NCI-H1694 treated with DMSO at 0.1 percent for 48 hours (cell line): Measurements from ENCODE around the gene WASL.
"Not testable (repeated sequence)": the region's sequence is repeated elsewhere in the genome, so short reads cannot be mapped to it uniquely, and the experiment has no call there.

Experiments used
- DNase-seq: peaks from one replicate; lab custom pipeline; 2025; lab: John Stamatoyannopoulos, UW

The WASL gene

DNA sequence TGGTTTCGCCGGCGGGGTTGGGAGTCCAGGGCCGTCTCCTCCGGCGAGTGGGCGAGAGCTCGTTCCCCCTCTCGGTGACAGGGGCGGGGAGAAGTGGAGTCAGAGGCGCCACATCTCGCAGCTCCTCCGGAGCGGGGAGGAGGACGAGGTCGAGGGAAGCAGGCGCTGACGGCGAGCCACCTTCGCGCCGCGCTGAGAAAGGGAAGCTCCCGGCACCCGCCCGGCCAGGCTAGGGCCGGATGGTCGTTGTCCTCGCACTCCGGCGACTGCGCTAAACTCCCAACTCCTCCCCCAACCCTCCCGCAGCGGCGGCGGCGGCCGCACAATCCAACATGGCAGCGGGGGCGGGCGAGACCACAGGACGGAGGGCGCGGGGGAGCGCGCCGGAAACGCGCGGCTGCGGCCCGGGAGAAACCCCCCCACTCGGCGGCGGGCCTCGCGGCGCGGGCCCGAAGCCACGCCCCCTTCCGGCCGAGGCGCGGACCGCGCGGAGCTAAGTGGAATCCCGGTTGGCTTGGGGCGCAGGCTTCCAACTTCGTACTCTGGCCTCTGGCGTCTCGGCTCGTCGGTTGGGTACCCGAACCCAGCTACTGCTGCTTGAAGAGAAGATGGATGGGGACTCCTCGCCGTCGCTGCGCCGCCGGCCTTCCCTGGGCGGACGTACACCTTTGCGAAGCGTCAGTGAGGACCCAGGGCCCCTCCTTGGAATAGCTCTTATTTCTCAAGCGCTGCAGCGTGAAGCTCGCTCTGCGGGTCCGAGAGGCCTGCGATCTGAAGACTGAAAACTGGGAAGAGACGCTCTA, at the start of gene WASL:
TSS of gene WASL (minus strand) at position 270 of the 803 bp plus-strand sequence. CDS start at position 1, 269 bp downstream.
- peak; percentile 77 for DNase-seq

DNA sequence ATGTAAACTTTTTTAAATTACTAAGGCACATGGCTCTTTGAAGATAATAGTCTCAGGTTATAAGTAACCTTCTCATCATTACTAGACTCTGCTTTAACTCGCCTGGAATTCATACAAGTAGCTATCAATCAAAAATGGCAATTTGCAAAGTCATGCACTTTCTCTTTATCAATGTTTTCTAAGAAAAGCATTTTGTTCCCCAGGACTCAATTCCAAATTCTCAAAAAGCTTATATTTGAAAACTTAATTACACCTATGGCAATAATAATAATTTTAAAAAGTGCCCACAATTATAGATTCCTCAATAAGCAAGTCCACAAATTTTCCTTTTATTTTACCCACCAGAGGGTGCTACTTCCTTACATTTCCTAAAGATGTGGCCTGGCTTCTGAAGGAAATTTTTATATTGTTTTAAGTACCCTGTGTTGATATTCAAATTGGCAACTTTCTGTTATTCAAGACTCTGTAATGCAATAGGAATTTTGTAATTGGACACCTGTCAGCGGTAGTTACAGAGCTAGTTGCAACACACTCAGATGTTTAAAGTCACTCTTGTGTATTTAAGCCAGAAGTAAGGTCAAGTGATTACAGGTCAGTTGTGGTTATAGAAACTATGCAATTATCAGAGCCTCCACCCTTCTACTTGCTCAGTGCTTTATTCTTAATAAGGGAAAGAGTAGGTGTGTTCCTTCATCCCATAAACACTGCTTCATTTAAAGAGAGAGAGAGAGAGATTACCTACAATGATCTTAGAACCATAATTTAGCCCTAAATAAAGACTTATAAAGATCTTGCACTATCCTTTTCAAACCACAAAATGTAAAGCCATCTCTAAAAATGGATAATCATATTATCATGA, 49.1 kb upstream of the WASL start:
- peak; percentile 67 for DNase-seq

DNA sequence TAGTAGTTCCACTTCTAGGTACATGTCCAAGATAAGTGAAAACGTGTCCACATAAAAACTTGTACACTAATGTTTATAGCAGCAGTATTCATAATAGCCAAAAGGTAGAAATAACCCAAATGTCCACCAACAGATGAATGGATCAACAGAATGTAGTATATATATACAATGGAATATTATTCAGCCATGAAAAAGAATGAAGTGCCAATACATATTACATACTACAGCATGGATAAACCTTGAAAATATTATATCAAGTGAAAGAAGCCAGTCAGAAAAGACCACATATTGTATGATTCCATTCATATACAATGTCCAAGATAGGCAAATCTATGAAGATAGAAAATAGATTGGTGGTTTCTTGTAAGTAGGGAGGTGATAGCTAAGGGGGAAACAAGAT, 47.8 kb upstream of the WASL start:
- DNase-seq, result no peak

GRCh38 chr7:123795917-123796316, 47.1 kb upstream of the WASL start:
- DNase-seq, result no peak

DNA sequence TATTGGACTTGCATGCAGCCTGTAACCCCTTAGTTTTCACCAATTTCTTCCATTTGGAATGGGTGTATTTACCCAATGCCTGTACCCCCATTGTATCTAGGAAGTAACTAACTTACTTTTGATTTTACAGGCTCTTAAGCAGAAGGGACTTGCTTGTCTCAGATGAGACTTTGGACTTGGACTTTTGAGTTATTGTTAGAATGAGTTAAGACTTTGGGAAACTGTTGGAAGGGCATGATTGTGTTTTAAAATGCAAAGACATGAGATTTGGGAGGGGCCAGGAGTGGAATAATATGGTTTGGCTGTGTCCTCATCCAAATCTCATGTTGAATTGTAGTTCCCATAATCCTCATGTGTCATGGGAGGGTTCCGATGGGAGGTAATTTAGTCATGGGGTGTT, 46.3 kb upstream of the WASL start:
- not testable (repeated sequence) for DNase-seq

DNA sequence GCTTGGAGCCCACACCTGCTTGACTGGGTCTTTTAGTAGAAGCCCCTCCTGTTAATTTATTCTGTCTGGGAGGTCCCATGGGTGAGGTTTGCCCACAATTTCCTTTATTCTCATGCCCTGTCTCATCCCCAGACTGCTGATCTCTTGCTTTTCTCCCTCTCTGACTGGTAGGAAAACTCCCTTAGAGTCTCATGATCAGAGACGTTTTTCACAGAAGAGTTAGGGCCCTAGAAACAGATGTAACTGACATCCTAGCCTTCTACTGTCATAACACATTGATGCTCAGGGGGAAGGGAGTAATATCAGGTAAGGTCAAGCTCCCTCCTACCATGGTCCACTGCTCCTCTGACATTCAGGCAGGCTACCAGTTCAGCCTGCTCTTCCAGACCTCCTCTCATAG, 43.7 kb upstream of the WASL start:
- no peak for DNase-seq

- DNase-seq, result no peak
Measured at GRCh38 chr7:123791001-123791400, 42.2 kb upstream of the WASL start.

- DNase-seq, result no peak
Measured at GRCh38 chr7:123789817-123790216, 41.0 kb upstream of the WASL start.

- DNase-seq, result no peak
Measured at GRCh38 chr7:123789206-123789784, 40.5 kb upstream of the WASL start.

GRCh38 chr7:123788584-123788983, 39.8 kb upstream of the WASL start:
- no peak for DNase-seq

DNA sequence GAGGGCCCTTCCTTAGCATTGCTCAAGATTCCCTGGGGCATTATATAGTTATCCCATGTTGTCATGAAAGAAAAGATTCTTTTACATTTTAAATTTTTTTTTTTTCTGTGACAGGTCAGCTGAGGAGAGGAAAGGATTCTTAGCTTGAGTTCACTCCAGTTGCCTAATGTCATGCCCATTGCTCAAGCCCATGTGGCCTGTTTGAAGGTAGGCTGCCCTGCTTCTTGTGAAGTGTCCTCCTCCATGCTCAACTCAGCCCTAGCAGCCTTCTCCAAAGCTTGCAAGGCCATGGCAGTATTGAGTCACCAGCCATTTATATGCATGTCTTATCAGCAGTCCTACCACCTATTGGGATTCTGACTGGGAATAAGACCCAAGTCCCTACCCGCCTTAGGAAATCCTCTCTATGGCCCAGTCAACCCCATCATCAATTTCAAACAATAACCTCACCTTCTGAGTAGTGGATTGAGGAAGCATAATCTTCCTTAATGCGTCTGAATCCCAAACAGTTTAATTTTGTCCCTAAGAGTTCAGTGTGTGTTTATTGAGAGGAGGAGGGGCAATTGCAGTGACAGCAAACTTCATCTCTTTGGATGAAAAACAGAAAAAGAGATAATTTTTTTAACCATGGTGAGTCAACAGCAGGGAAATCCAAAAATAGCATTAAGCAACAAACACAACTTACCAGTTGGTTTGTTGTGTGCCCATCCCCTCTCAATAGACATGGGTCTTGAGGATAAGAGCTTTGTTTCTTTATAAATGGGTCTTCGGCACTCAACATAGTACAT, 38.6 kb upstream of the WASL start:
- no peak for DNase-seq

DNA sequence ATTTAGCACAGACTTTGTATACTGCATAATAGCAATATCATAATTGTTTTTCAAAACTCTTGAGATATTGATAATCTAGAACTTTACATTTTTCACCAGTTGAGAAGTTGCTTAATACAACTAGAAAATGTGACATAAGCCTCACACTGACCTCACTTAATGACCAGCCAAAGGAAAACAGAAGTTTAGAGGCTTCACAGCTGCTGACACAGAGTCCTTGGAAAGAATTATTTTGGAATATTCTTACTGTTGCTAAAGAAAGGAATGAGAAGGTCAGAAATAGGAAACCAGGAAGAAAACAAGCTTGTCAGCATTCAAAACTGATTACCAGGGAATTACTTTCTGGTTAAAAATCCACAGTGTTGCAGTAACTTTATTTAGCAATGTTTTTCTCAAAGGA, 35.5 kb upstream of the WASL start:
- no peak for DNase-seq

GRCh38 chr7:123783820-123784219, 35.0 kb upstream of the WASL start:
- DNase-seq, result no peak

DNA sequence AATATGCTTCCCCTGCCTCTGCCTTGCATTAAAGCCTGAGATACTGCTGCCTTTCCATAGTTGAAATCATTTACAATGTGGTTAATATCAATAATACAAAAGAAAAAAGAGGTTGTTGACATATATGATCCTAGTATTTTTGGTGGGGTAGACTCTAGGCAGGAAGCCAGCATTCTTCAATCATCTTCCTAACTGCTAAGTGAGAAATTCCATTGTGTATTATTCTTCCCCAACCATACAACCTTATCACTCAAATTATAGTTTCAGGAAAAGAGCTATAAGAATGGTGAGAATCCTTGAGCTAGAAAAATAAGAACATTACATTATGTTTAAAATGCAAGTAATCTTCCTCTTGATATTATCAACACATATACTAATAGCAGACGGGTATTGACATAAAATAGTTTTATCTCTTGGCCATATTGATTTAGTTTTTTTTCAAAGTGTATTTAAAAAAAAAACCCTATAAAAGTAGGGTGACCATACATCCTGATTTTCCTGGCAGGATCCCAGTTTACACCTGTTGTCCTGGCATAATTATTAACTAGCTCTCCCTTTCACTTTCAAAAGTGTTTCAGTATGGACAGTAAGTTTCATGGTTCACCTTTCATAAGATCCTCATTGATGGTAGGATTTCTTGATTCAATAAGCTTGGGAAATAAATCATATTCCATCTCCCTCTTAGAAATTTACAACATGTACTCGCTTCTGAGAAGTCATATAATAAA, 33.4 kb upstream of the WASL start:
- no peak for DNase-seq

DNA sequence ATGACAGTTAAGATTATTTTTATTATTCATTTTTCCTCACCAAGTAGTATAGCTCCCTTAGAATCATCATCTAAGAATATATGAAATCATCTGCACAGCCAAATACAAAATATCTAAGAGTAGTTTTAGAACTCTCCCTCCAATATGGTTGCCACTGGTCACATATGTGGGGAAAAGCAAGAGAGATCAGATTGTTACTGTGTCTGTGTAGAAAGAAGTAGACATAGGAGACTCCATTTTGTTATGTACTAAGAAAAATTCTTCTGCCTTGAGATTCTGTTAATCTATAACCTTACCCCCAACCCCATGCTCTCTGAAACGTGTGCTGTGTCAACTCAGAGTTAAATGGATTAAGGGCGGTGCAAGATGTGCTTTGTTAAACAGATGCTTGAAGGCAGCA, 31.7 kb upstream of the WASL start:
- not testable (repeated sequence) for DNase-seq

DNA sequence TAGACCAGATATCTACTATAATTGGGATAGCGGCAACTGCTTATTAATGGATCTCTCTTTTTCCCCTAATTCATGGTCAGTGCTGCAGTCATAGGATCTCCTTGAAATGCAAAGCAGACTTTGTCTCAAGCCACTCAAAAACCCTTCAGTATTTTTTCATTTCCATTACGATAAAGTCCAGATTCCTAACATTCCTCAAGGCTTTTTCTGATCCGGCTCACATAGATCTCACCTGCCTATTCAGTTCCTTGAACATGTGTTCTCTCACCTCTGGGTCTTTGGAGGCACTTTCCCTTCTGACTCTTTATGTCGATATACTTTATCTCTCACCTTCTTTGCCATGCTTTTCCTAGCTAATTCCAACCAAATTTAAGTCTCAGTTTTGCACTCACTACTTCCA, 25.7 kb upstream of the WASL start:
- no peak for DNase-seq

GRCh38 chr7:123773481-123773880, 24.7 kb upstream of the WASL start:
- no peak for DNase-seq

DNA sequence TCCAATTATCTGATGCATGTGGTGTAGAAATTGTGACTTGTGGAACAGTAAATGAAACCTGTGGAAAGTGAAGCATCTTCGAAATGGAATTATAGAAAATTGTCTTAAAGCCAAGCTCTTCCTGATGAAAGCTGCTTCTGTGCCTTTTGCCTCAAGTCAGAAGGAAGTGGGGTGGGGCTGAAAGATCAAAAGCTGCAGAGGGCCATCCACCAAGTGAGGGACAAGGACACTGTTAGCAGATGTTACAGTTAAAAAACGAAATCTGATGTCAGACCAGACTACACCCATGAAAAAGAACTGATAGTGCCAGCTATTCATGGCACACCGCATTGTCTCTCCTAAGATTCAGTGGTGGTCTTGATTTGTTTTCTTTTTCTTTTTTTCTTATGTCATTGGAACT, 23.8 kb upstream of the WASL start:
- no peak for DNase-seq

- DNase-seq, result no peak
Measured at GRCh38 chr7:123771846-123772245, 23.0 kb upstream of the WASL start.

DNA sequence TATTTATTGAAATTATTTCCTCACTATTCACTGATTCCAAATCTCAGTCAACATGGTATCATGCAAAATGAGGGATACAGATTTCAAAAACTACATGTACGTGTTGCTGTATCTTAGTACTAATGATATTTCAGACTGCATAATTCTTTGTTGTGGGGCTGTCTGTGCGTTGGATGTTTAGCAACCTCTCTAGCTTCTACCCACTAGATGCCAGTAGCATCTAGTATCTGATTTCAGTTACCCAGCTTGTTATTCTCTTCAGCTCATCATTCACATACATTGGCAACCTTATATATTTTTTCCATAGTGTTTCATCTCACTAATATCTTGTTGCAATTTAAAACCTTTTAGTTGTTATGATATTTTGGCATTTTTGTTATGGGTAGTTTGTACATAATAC, 22.5 kb upstream of the WASL start:
- no peak for DNase-seq

DNA sequence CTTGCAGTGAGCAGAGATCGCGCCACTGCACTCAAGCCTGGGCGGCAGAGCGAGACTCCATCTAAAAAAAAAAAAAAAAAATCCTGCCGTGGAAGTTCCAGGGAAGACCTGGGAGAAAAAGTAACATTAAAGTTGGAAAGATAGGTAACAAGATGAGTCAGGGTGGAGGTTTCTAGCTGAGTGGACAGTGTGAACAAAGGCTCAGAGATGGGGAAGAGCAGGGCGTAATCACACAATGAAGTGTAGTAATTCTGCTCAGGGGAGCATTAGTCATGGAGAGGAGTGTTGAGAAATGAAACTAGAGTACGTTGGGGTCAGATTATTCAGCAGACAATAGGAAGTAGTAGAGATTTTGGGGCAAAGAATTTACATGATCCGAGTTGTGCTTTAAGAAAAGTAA, 21.6 kb upstream of the WASL start:
- DNase-seq, result no peak
